T-helper 1 cell (primary cell): ENCODE data around the gene NPAS2.

Experiments used
- DNase-seq, 5 donors: peaks; one replicate each; pipeline ENCODE4 v3.0.0-alpha.2; 2012 to 2020

The NPAS2 gene

DNA sequence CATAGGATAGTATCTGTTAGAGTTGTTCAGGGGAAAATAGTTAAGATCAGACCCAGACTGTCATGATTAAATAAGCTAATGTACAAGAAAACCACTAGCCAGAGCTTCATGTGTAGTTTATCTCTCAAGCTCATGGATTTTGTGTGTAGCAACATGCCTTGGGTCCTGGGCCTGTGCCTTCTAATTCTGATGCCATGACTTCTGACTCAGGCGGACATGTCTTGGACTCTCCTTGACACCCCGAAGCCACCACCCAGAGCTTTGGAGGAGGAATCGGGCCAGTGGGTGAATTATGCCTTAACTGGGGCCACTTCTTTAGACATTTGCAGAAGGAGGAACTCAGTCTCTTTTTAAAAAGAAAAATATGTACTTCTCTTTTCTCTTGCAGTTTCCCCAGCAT lies 68.7 kb downstream of the NPAS2 start:
- DNase-seq = no peak

DNA sequence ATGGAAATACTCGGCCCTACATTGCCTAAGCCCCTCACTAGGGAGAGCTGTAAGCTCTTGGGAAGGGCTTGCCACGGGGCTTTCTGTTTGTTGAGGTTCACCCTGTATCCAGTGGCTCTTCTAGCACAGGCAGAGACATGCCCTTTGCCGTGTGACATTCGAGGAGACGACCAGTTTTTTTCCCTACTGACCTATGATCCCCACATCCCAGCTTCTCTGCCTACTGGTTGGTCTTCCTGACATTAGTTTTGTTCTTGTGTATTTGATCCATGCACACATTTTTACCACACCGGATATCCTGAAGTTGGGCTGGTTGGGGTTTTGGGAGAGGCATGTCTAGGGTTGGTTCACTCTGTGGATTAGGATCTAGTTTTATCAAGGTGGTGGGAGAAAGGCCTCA lies 69.3 kb downstream of the NPAS2 start:
- DNase-seq = no peak

DNA sequence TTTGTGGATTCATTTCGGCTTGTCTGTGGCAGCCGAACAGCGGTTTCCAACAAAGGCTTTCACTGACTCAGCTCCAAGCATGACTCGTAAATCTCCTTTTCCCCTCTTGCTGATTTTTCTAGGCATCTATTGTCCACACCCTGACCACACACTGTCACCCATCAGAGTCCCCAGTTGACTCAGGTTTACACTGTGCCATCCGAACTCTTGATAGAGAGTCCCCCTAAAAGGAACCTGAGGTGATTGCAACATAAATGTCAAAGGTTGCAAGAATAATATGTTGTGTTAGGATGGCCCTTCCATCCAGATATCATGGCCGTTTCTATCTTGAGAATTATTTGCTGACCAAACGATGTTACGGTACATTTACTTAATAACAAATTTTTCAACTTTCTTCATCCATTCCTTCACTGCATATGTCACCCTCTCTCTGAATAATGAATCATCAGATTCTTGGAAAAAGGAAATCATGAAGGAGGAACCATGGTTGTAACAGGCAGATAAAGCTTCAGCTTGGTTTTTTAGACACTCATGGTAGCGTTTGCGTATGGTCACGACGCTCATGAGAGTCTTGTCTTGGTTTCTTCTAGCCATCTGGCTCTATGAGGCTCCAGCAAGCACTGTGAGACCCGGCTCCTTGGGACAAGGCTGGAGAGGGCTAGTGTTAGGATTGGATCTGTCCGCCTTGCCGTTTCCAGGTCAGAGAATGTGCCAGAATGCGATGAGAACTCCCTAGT lies 72.1 kb downstream of the NPAS2 start:
- DNase-seq = no peak

GRCh38 chr2:100893392-100894104 lies 73.6 kb downstream of the NPAS2 start:
- no peak for DNase-seq

DNA sequence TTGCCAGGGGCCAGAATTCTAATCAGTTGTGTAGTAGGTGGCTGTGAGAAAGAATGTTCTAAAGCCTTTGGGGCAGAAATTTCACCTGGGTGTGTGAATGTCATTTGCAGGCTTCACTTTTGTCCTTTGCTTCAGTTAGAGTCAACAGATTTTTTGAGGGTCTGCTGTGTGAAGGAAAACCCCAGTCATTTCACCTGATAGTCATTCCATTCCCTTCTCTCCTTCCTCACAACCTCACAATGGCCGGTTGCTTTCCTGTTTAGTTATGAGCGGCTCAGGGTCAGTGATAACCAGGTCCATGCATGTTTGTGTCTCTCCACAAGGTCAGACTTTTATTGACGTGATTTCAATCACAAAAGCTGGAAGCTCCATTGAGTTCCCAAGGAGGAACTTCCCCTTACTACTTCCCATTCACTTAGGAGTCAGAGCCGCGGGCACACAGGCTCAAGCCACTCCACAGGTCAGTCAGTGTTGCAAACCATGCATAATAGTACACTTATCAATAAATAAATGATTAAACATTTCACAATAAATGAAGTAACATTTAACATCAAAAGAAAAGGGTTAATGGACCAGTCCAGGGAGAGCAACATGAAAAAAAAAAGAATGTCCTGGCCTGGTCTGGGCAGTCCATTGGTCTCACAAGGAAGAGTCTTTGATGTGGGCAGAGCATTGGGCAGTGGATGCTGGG lies 74.3 kb downstream of the NPAS2 start:
- no peak for DNase-seq

- DNase-seq = no peak
Measured at GRCh38 chr2:100894796-100895156, 74.8 kb downstream of the NPAS2 start.

DNA sequence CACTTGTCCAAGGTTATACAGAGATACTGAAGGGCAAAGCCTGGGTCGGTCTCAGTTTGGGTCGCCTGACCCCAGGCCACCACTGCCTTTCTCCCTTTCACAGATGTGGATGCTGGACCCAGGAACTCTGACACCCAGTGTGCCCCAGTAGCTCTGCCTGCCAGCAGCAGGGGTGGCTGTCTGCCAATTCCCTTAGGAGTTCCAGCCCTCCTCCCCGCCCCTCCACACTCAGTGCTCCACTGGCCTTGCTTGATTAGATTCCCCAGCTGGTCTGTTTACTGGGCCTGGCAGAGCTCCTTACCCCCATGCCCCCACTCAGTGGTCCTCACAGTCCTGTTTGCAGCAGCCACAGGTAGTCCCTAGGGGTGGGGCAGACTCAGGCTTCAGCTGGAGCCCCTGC lies 75.5 kb downstream of the NPAS2 start:
- no peak for DNase-seq

GRCh38 chr2:100895934-100896685 lies 76.2 kb downstream of the NPAS2 start:
- no peak for DNase-seq

- DNase-seq = no peak
Measured at GRCh38 chr2:100898035-100898665, 78.2 kb downstream of the NPAS2 start.

DNA sequence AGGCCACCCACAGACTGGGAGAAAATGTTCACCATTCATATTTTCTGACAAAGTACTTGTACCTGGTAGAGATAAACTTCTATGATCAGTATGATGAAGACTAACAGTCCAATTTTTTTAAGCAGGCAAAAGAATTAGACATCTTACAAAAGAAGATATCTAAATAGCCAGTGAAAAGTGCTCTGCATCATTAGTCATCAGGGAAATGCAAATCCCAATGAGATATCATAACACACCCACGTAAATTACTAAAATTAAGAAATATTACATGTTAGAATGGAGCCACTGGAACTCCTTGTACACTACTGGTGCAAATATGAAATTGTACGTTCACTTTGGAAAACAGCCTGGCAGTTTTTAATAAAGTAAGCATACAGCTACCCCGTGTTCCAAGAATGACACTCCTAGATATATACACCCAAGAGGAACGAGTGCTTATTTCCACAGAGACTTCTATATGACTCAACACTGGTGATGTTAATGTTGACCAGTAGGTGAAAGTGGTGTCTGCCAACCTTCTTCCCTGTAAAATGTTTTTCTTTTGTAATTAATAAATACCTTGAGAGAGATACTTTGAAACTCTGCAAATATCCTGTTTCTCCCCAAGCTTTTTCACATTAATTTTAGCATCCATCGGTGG lies 80.3 kb downstream of the NPAS2 start:
- DNase-seq = no peak

DNA sequence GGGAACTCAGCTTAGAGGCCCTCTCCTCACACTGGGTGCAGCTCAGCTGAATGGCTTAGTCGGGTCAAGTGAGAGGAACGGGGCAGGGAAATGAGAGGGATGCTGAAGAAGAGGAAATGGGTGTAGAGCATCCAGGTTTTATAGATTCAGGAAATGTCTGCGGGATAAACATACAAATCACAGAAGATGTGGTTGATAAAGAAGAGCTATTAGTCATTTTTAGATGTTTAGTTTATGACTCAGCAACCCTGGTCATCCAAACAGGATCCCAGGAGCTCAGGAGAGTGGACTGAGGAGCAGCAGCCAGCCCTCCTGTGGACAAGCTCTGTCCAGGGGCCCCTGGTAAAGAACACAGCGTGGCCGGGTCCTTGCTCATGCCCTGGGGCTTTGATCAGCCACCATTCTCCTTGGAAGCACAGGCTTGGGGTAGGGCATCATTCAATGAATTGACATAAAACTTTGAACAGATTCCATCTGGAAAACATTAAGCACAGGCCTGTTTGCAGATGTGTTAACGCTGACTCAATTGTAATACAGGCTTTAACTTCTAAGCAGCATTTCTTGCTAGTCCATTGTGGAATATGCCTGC lies 83.0 kb downstream of the NPAS2 start:
- no peak for DNase-seq

DNA sequence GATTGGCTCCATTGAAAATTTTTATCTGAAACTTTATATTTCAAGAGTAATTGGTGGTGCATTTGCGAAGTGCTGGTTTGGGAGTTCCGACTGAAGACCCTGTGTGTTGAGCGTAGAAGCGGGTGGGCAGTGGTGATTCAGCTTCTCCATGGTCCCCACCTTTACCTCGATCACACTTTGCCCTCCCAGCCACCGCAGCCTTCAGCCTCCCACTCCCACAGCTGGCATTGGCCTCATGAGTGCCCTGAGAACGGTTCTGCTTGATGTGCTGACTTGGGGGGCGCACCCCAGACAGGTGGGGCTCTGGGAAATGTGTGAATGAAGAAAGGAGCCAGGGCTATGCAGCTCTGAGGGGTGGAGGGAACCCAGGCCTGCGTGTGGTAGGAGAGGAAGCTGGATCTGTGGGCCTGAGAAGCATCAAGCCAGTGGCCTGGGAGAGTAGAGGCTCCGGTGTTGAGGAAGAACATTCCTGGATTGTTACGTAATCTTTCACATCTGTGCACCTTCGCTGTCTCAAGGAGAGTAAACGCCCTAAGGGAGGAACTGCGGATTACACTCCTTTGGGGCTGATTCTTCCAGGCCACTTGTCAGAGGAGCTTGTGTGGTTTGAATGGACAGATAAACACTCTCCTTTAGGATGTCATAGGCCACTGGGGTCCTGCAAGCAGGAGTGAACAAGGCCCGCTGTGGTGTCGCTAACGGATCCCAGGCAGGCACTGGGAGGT lies 83.8 kb downstream of the NPAS2 start:
- DNase-seq = no peak

DNA sequence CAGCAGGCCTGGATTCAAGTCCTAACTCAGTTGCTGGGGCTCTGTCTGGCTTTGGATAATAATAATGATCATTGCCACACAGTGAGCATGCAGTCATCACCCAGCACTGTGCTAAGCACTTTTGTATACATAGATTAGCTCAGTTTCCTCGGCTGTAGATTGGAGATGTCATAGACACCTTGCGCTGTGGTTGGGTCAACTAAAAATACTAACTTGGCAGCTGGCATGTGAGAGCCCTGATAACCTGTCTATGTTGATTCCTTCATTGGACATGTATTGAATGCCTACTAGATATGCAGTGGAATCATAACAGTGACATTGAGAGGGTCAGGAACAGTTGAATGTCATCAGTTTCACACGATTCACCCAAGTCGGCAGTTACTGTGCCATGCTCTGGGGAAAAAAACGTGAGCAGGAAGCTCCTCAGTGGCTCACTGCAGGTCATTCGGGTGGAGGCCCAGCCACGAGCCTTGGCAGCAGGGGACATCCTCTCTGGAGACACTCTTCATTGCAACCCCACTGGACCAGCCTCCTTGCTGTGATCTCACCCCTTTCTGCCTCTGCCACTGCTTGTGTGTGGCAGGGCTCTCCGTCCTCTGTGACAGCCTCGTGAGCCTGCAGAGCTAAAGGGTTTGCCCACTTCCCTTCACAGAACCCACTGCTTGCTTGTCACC lies 85.3 kb downstream of the NPAS2 start:
- DNase-seq = no peak

DNA sequence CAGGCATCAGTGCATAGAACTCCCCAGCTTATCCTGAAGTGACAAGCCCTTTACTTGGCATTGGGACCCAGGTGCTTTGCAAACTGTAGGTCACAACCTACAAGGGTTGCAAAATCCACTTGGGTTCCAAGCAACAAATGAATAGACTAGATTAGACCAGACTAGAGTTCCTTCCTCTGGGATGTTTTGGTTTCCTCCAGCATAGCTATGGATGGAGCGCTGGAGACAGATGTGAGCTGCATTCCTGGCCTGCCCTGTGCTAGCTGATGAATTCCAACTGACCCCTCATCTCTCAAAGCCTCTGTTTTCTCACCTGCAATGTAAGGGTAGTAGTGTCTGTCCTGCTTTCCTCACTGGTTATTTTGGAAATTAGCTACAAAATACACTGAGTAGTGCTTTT lies 86.2 kb downstream of the NPAS2 start:
- DNase-seq = no peak

DNA sequence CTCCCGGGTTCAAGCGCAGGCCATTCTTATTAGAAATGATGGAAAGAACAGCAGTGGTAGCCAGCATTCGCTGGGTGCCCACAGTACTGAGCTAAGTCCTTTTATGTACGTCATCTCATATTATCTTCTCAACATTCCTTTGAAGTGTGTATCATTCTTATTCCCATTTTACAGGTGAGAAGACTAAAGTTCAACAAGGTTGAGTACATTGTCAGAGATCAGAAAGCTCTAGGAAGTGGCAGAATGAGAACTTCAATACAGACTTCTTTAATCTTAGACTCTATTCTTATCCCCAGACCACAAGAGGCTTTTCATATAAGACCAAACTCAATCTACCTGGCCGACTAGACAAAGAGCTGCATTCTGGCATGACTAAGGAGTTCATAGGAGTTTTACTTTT lies 86.7 kb downstream of the NPAS2 start:
- no peak for DNase-seq

DNA sequence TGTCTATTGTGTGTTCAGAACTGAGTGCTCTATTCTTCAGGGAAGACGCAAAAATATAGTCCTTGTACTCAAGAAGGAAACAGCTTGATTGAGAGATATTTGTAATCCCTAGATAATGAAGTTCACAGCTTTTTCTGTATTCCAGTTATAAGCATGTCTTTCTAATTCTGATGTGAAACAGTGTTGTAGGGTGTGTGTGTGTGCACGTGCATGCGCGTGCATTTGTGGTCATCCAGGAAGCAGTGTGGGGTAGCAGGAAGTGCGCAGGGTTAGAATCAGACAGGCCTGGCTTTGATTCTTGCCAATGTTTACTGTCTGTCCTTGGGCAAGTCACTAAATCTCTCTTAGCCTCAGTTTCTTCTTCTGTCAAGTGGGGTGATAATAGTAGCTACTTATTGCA lies 87.9 kb downstream of the NPAS2 start:
- no peak for DNase-seq

GRCh38 chr2:100909534-100910081 lies 89.7 kb downstream of the NPAS2 start:
- DNase-seq = no peak

DNA sequence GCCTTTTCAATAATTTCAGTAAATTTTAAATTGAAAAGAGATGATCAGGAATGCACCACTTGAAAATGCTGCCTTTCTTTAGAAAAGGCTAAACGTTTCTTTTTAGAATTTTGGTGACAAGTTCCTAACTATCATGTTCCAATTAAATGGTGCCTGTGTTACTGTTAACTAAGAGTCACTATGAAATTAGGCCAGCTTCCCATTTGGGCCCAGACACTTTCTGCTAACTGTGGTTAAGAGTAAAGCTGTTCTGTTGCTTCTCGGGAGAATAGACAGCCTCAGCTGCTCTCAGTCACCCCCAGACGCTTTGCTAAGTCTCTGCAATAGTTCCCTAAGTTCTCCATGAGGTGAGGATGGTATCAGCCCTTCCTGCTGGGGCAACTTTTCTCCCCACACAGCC lies 90.2 kb downstream of the NPAS2 start:
- no peak for DNase-seq

- DNase-seq = no peak
Measured at GRCh38 chr2:100919316-100919715, 99.4 kb downstream of the NPAS2 start.

GRCh38 chr2:100921685-100922161 lies 101.8 kb downstream of the NPAS2 start:
- no peak for DNase-seq
